Mesangial cell (primary cell): ENCODE measurements around the gene DRG1. TPM values are rescaled to one million over a fixed set of nuclear protein-coding genes. Genes with fewer than 3 reads are reported as not detected.

Experiments
- total RNA-seq: library from RNA; depleted of rRNA; stranded (reverse); fragments of >200 nt; gene quantifications from 2 replicates; pipeline ENCODE4 v1.2.3, GENCODE V29; 2015

The DRG1 gene
- 41.5 and 64.2 TPM in 2 replicates for total RNA-seq

GRCh38 chr22:31399211-31400022, at the start of gene DRG1:
Gene DRG1 (plus strand): TSS chr22:31399604. CDS start chr22:31399684, 80 bp downstream.

Other genes starting within 250 kb of the DRG1 start
- 16.9 and 29.7 TPM in 2 replicates for gene RNF185, start 239.4 kb upstream of the DRG1 start, total RNA-seq
- 32.3 and 107 TPM in 2 replicates for gene LIMK2, start 187.3 kb upstream of the DRG1 start, total RNA-seq
- 5.4 and 27.5 TPM in 2 replicates for gene PIK3IP1, start 107.1 kb upstream of the DRG1 start, total RNA-seq
- gene PATZ1, start 53.3 kb upstream of the DRG1 start, total RNA-seq: 24.9 and 34.9 TPM in 2 replicates
- gene EIF4ENIF1, start 90.2 kb downstream of the DRG1 start, total RNA-seq: 6.5 and 15.6 TPM in 2 replicates
- gene SFI1, start 96.9 kb downstream of the DRG1 start, total RNA-seq: 15.8 and 16.2 TPM in 2 replicates